ENCODE results near the gene SPG11. TPM values are rescaled to one million over a fixed set of nuclear protein-coding genes. Genes with fewer than 3 reads are reported as not detected.

Gene SPG11
- total RNA-seq, 1 experiment from 2014 or later: 38.3 TPM

DNA sequence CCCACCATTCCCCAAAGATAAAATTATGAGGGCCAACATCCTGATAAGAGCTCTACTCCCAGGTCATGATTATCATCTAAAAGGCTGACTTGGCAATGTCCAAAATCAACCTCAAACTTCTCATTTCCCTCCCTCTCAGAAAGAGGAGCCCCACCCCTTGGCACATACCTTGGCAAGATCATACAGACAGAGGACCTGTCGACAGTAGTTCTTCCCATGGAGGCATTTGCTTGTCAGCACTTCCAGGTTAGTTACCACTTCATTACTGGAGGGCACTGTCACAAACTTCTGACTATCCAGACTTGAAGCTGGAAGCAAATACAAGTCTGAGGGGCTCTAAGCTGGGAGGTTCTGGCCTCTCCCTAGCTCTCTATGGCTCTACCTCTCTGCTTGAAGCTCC is 88.7 kb downstream of the SPG11 start:
- WGBS (ENCODE audit: extremely low coverage, insufficient read length, low lambda C conversion rate): no CpG with 5 or more reads among the region's 1 CpG
- H3K4ac ChIP-seq (ENCODE audit: low read depth, low read length): no peak overlapping the region
- H3K36me3 Mint-ChIP-seq (ENCODE audit: insufficient read depth in 1 of 3, low read depth in 3 of 3): peaks cover 15 to 37% (median 30%) of the 10 kb centered on the region in 3 experiments; a peak in 6 of 7 replicates

More for the DNA sequence above, 88.7 kb downstream of the SPG11 start:
- Histone ChIP-seq H3K27ac (ENCODE audit: insufficient read length, low read depth, low read length) (no peak overlapping the region), H2BK120ac (ENCODE audit: low read depth, low read length, poor library complexity, severe bottlenecking) (no peak overlapping the region), H3K23me2 (ENCODE audit: insufficient read length, low read depth, low read length, poor library complexity, severe bottlenecking) (no peaks in the 10 kb centered on the region), H3K79me2 (ENCODE audit: insufficient read depth, low read length) (no peaks in the 10 kb centered on the region), H3K14ac (ENCODE audit: insufficient read depth, low read length) (no peak overlapping the region), H4K20me1 (ENCODE audit: control insufficient read depth, insufficient read depth, insufficient read length) (no peaks in the 10 kb centered on the region), H2BK20ac (ENCODE audit: low read depth, low read length, poor library complexity, severe bottlenecking) (no peak overlapping the region), H2BK12ac (ENCODE audit: insufficient read length, low read depth, low read length) (no peak overlapping the region), H4K5ac (ENCODE audit: insufficient read length, low read depth, low read length) (no peak overlapping the region), H3K4me1 (ENCODE audit: insufficient read depth, low read length) (no peaks in the 10 kb centered on the region), H2AK5ac (ENCODE audit: insufficient read length, low read length) (no peak overlapping the region), H2AFZ (ENCODE audit: low read length) (no peak overlapping the region), H3K4me2 (ENCODE audit: insufficient read depth, insufficient read length, low read length) (no peak overlapping the region), H3K9me3 (ENCODE audit: control insufficient read depth, low read depth, low read length) (no peaks in the 10 kb centered on the region), H3K9ac (ENCODE audit: extremely low read depth, insufficient read length, low read length) (no peak overlapping the region), H2BK15ac (ENCODE audit: low read depth, low read length) (no peak overlapping the region), H3T11ph (ENCODE audit: low read length) (no peak overlapping the region), H3K27me3 (ENCODE audit: insufficient read depth, low read length) (no peaks in the 10 kb centered on the region), H4K91ac (ENCODE audit: insufficient read length, low read depth, low read length) (no peak overlapping the region), H3K23ac (ENCODE audit: insufficient read length, low read depth, low read length) (no peak overlapping the region), H3K56ac (ENCODE audit: insufficient read length, low read depth, low read length) (no peak overlapping the region), H4K8ac (replicated peaks; ENCODE audit: insufficient read length, low read depth, low read length) (no peak overlapping the region), H2BK5ac (ENCODE audit: insufficient read length, low read length) (no peak overlapping the region), H3K79me1 (ENCODE audit: insufficient read depth, low read depth, low read length, poor library complexity, severe bottlenecking) (peaks cover 2% of the 10 kb centered on the region), H3K18ac (ENCODE audit: insufficient read length, low read depth, low read length) (no peak overlapping the region)
- Mint-ChIP-seq H3K9me3 (no peaks in the 10 kb centered on the region), H3K4me1 (no peaks in the 10 kb centered on the region), H3K27ac (no peak overlapping the region), H3K27me3 (ENCODE audit: low read depth) (no peaks in the 10 kb centered on the region), H3K4me3 (no peak overlapping the region)
- no peak for DNase-seq
- TF ChIP-seq, protein P1, sequence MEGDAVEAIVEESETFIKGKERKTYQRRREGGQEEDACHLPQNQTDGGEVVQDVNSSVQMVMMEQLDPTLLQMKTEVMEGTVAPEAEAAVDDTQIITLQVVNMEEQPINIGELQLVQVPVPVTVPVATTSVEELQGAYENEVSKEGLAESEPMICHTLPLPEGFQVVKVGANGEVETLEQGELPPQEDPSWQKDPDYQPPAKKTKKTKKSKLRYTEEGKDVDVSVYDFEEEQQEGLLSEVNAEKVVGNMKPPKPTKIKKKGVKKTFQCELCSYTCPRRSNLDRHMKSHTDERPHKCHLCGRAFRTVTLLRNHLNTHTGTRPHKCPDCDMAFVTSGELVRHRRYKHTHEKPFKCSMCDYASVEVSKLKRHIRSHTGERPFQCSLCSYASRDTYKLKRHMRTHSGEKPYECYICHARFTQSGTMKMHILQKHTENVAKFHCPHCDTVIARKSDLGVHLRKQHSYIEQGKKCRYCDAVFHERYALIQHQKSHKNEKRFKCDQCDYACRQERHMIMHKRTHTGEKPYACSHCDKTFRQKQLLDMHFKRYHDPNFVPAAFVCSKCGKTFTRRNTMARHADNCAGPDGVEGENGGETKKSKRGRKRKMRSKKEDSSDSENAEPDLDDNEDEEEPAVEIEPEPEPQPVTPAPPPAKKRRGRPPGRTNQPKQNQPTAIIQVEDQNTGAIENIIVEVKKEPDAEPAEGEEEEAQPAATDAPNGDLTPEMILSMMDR (conservative IDR thresholded peaks at IDR 0.05): no peak
